ENCODE data around the gene ZG16B. TPM values are rescaled to one million over a fixed set of nuclear protein-coding genes. Genes with fewer than 3 reads are reported as not detected.

ZG16B gene
- total and polyA plus RNA-seq, 8 donors, result 13.0 to 39.0 (median 22.3) TPM; not detected in 3

GRCh38 chr16:2791174-2791573 is 38.9 kb upstream of the ZG16B start:
- no peaks in the 10 kb centered on the region for H3K9me3 ChIP-seq
- no peak for DNase-seq
- 73 to 84% (median 80%) methylated on average over 8 of the region's 8 CpGs for WGBS, 5 donors
- no peak overlapping the region for H3K4me3 ChIP-seq
- intact Hi-C loops (cut with DNase I; ENCODE audit: low total_unique reads), result no loop called here
- H3K27me3 ChIP-seq, result peaks cover 3 to 71% (median 14%) of the 10 kb centered on the region in 3 donors
- H3K36me3 ChIP-seq, result no peaks in the 10 kb centered on the region
- H3K27ac ChIP-seq, result no peak overlapping the region
- H3K4me1 ChIP-seq, result peaks cover 0 to 26% (median 4%) of the 10 kb centered on the region in 4 donors
- no peak for TF ChIP-seq POLR2A (IDR thresholded peaks at IDR 0.05)
- TF ChIP-seq, protein P1, sequence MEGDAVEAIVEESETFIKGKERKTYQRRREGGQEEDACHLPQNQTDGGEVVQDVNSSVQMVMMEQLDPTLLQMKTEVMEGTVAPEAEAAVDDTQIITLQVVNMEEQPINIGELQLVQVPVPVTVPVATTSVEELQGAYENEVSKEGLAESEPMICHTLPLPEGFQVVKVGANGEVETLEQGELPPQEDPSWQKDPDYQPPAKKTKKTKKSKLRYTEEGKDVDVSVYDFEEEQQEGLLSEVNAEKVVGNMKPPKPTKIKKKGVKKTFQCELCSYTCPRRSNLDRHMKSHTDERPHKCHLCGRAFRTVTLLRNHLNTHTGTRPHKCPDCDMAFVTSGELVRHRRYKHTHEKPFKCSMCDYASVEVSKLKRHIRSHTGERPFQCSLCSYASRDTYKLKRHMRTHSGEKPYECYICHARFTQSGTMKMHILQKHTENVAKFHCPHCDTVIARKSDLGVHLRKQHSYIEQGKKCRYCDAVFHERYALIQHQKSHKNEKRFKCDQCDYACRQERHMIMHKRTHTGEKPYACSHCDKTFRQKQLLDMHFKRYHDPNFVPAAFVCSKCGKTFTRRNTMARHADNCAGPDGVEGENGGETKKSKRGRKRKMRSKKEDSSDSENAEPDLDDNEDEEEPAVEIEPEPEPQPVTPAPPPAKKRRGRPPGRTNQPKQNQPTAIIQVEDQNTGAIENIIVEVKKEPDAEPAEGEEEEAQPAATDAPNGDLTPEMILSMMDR (IDR thresholded peaks at IDR 0.05), result no peak
- TF ChIP-seq POLR2AphosphoS5 (IDR thresholded peaks at IDR 0.05), result no peak
- TF ChIP-seq EP300 (IDR thresholded peaks at IDR 0.05), result no peak

- H3K36me3 ChIP-seq, result no peaks in the 10 kb centered on the region
- H3K27ac ChIP-seq, result no peak overlapping the region
- no peak overlapping the region for H3K4me3 ChIP-seq
- 87 to 93% (median 93%) methylated on average over 10 of the region's 10 CpGs for WGBS, 5 donors
- intact Hi-C loops (cut with DNase I; ENCODE audit: low total_unique reads), result no loop called here
- no peak for DNase-seq
- H3K4me1 ChIP-seq, result peaks cover 0 to 30% (median 3%) of the 10 kb centered on the region in 4 donors
- H3K27me3 ChIP-seq, result peaks cover 0 to 55% (median 3%) of the 10 kb centered on the region in 3 donors
- no peaks in the 10 kb centered on the region for H3K9me3 ChIP-seq
- TF ChIP-seq EP300 (IDR thresholded peaks at IDR 0.05) (no peak), POLR2A (IDR thresholded peaks at IDR 0.05) (no peak)
- TF ChIP-seq, protein P1 (IDR thresholded peaks at IDR 0.05), result no peak
Observed at GRCh38 chr16:2792940-2793339, 37.2 kb upstream of the ZG16B start.

DNA sequence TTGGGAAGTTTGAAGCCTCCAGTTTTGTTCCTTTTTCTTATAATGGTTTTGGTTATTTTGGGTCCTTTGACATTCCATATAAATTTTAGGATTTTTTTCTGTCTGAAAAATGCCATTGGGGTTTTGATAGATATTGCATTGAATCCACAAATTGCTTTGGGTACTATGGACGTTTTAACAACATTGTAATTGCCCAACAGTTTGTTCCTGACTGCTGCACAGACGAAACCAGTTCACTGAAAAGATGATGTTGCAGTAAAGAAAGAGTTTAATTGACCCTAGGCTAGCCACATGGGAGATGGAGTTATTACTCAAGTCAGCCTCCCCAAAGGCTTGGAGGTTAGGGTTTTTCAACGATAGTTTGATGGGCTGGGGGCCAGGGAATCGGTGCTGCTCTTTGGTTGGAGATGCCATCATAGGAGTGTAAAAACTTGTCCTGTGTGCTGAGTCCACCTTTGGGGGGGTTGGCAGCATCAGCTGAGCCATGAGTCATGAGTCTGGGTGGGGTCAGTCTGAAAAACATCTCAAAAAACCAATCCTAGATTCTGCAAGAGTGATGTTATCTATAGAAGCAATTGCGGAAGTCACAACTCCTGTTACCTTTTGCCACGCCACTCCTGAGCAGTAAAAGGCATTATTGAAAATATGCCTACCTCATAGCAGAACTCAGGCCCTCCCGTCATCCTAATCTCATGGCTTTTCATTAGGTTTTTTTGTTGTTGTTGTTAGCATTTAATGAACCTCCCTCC is 34.5 kb upstream of the ZG16B start:
- Histone ChIP-seq H3K36me3 (no peaks in the 10 kb centered on the region), H3K4me3 (no peak overlapping the region), H3K9me3 (no peaks in the 10 kb centered on the region), H3K27ac (peak overlapping the region in 2 of 5 donors; percentile 76 to 79), H3K4me1 (peaks cover 0 to 40% (median 3%) of the 10 kb centered on the region in 4 donors), H3K27me3 (peaks cover 0 to 51% (median 4%) of the 10 kb centered on the region in 3 donors)
- 54 to 65% (median 58%) methylated on average over 7 of the region's 7 CpGs for WGBS, 5 donors
- intact Hi-C loops (cut with DNase I; ENCODE audit: low total_unique reads), result no loop called here
- peak in 1 of 2 donors; percentile 44 for DNase-seq
- TF ChIP-seq EP300 (IDR thresholded peaks at IDR 0.05) (no peak), POLR2A (IDR thresholded peaks at IDR 0.05) (no peak), POLR2AphosphoS5 (IDR thresholded peaks at IDR 0.05) (no peak)
- TF ChIP-seq, protein P1 (IDR thresholded peaks at IDR 0.05), result no peak

DNA sequence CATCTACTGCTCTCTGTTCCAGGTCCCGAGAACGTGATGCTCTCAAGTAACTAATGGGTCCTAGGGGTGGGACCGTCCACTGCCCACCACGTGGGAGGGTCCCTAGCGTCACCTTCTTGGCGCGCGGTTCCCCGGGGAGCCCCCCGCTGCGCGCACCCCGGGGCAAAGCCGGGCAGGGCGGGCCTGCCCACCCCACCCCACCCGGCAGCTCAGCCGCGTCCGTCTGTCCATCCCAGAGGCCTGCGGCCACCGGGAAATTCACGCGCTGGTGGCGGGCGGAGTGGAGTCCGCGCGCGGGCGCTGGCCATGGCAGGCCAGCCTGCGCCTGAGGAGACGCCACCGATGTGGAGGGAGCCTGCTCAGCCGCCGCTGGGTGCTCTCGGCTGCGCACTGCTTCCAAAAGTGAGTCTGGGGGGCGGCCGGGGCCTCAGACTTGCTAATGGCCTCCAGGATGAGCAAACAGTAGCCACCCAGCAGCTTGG is 31.3 kb upstream of the ZG16B start:
- no peak overlapping the region for H3K27ac ChIP-seq
- H3K9me3 ChIP-seq, result peaks cover 0 to 4% (median 2%) of the 10 kb centered on the region in 4 donors
- 79 to 92% (median 85%) methylated on average over 8 to 39 of the region's 39 CpGs for WGBS, 5 donors
- peaks cover 0 to 38% (median 4%) of the 10 kb centered on the region in 3 donors for H3K27me3 ChIP-seq
- no peaks in the 10 kb centered on the region for H3K36me3 ChIP-seq
- intact Hi-C loops (cut with DNase I; ENCODE audit: low total_unique reads), result no loop called here
- no peak for DNase-seq
- TF ChIP-seq EP300 (IDR thresholded peaks at IDR 0.05) (no peak), POLR2AphosphoS5 (IDR thresholded peaks at IDR 0.05) (no peak), POLR2A (IDR thresholded peaks at IDR 0.05) (no peak)
- TF ChIP-seq, protein P1 (IDR thresholded peaks at IDR 0.05), result no peak
- H3K4me1 ChIP-seq, result peaks cover 0 to 34% (median 3%) of the 10 kb centered on the region in 4 donors
- no peak overlapping the region for H3K4me3 ChIP-seq
